B cell (primary cell): ENCODE measurements around the gene FOXN1. TPM values are rescaled to one million over a fixed set of nuclear protein-coding genes. Genes with fewer than 3 reads are reported as not detected.
"Not testable (repeated sequence)": the region's sequence is repeated elsewhere in the genome, so short reads cannot be mapped to it uniquely, and the experiment has no call there.

Experiments used
- ATAC-seq: fragments of 200-7000 bp; cut with Tn5 transposase; one replicate; pipeline ENCODE4 v1.10.0; 2021; ENCODE audit warnings: low read depth, mild to moderate bottlenecking, moderate number of reproducible peaks, moderate library complexity
- CTCF ChIA-PET: fragments of 350-600 bp; sonication (Branson Sonifier 250); formaldehyde crosslinking; loops from one replicate; lab custom pipeline; 2021; ENCODE audit warnings: antibody characterized with exemption, inconsistent platforms; lab: Charles Lee
- POLR2A ChIA-PET: fragments of 350-600 bp; sonication (Branson Sonifier 250); formaldehyde crosslinking; loops from one replicate; lab custom pipeline; 2021; ENCODE audit warnings: antibody characterized with exemption; lab: Charles Lee
- DNase-seq: peaks from one replicate; pipeline ENCODE4 v3.0.0; 2013
- H2AFZ ChIP-seq: 2 replicates; pipeline ENCODE4 v1.6.1; 2012; ENCODE audit warnings: mild to moderate bottlenecking, low read depth, low read length; ENCODE audit not compliant: insufficient read depth, poor library complexity, severe bottlenecking
- H3K27ac ChIP-seq, 2 donors: 1 replicate in 1 of 2; 2 replicates in 1 of 2; pipeline ENCODE4 v1.5.1; 2012 to 2013; ENCODE audit warnings: low read length in 2 of 2, mild to moderate bottlenecking in 2 of 2, moderate library complexity in 1 of 2
- H3K27me3 ChIP-seq, 4 experiments: fragments of 200-600 bp in 1 of 4; sonication (generic) in 1 of 4; replicated peaks in 1 of 4; 1 replicate in 2 of 4; 2 replicates in 2 of 4; pipeline versions ENCODE4 v1.6.1 to v1.7.0; 2013 to 2016; ENCODE audit warnings: low read length in 3 of 4, mild to moderate bottlenecking in 2 of 4, mixed read lengths in 1 of 4, moderate library complexity in 1 of 4; ENCODE audit not compliant: insufficient read depth in 4 of 4, control insufficient read depth in 3 of 4; ENCODE audit errors: control extremely low read depth in 1 of 4
- H3K36me3 ChIP-seq, 2 experiments: replicated peaks in 1 of 2; 1 replicate in 1 of 2; 2 replicates in 1 of 2; pipeline versions ENCODE4 v1.6.1 to v1.7.1; 2013; ENCODE audit warnings: low read length in 1 of 2; ENCODE audit not compliant: insufficient read depth in 2 of 2, control insufficient read depth in 1 of 2; ENCODE audit errors: control extremely low read depth in 1 of 2, extremely low read depth in 1 of 2
- H3K4me1 ChIP-seq, 2 donors: fragments of 200-600 bp in 1 of 2; sonication (generic) in 1 of 2; 1 replicate in 1 of 2; 2 replicates in 1 of 2; pipeline versions ENCODE4 v1.5.1 to v1.6.1; 2013 to 2017; ENCODE audit warnings: low read length in 2 of 2; ENCODE audit not compliant: control insufficient read depth in 2 of 2, insufficient read depth in 2 of 2
- H3K4me2 ChIP-seq: replicated peaks from 2 replicates; pipeline ENCODE3; 2012; ENCODE audit warnings: mild to moderate bottlenecking, low read depth, low read length; ENCODE audit not compliant: poor library complexity, severe bottlenecking
- H3K4me3 ChIP-seq, 5 experiments: fragments of 200-600 bp in 1 of 5; sonication (generic) in 1 of 5; 1 replicate in 3 of 5; 2 replicates in 2 of 5; pipeline versions ENCODE4 v1.5.1 to v1.7.0; 2011 to 2016; ENCODE audit warnings: low read length in 4 of 5, mild to moderate bottlenecking in 4 of 5, low read depth in 2 of 5, control low read depth in 1 of 5, moderate library complexity in 1 of 5; ENCODE audit not compliant: insufficient read depth in 1 of 5; ENCODE audit errors: control extremely low read depth in 1 of 5, extremely low read depth in 1 of 5
- H3K79me2 ChIP-seq: fragments of 200-600 bp; sonication (generic); one replicate; pipeline ENCODE4 v1.6.0; 2016; ENCODE audit warnings: low read length; ENCODE audit not compliant: control insufficient read depth, insufficient read depth
- H3K9ac ChIP-seq: fragments of 200-600 bp; sonication (generic); 2 replicates; pipeline ENCODE4 v1.6.1; 2017; ENCODE audit warnings: mild to moderate bottlenecking, low read length, moderate library complexity
- H3K9me3 ChIP-seq, 3 donors: one replicate each; pipeline versions ENCODE4 v1.6.1 to v1.7.1; 2013; ENCODE audit warnings: low read length in 2 of 3; ENCODE audit not compliant: control insufficient read depth in 2 of 3, insufficient read depth in 1 of 3; ENCODE audit errors: control extremely low read depth in 1 of 3
- H4K20me1 ChIP-seq: 2 replicates; pipeline ENCODE4 v1.6.0; 2012; ENCODE audit warnings: mild to moderate bottlenecking, low read length; ENCODE audit not compliant: insufficient read depth, control insufficient read depth, poor library complexity, severe bottlenecking
- H3K27ac Mint-ChIP-seq: one replicate; pipeline ENCODE4 v1.8.0; 2021; ENCODE audit warnings: mixed read lengths
- H3K27me3 Mint-ChIP-seq: one replicate; pipeline ENCODE4 v1.8.0; 2021; ENCODE audit warnings: mixed read lengths
- H3K4me1 Mint-ChIP-seq: one replicate; pipeline ENCODE4 v1.8.0; 2021; ENCODE audit warnings: mixed read lengths
- H3K4me3 Mint-ChIP-seq: one replicate; pipeline ENCODE4 v1.8.0; 2021; ENCODE audit warnings: mixed read lengths
- H3K9me3 Mint-ChIP-seq: one replicate; pipeline ENCODE4 v1.8.0; 2022; ENCODE audit warnings: mixed read lengths; ENCODE audit not compliant: insufficient read depth
- CTCF ChIP-seq: fragments of 200-600 bp; IDR thresholded peaks from one replicate; pipeline ENCODE4 v1.8.0; 2022; ENCODE audit warnings: antibody characterized with exemption, mild to moderate bottlenecking
- EZH2 ChIP-seq: IDR thresholded peaks from 2 replicates; pipeline ENCODE4 v1.6.1; 2012; ENCODE audit warnings: borderline replicate concordance, low read depth, mild to moderate bottlenecking, moderate library complexity, low read length; ENCODE audit not compliant: insufficient read depth, poor library complexity, severe bottlenecking
- WGBS: methylation state at CpG from one replicate; pipeline ENCODE4 v1.1.5; 2013; ENCODE audit warnings: missing lambda C conversion rate; ENCODE audit not compliant: insufficient coverage; 5-methylcytosine and 5-hydroxymethylcytosine counted together
- intact Hi-C: fragments of 100-400 bp; cut with micrococcal nuclease; formaldehyde crosslinking; loops from one replicate; pipeline ENCODE4 v1.10.0; 2022
- polyA plus RNA-seq: library from polyadenylated mRNA; depleted of rRNA; stranded (reverse); fragments of >200 nt; gene quantifications from 2 replicates; pipeline ENCODE4 v1.2.3, GENCODE V29; 2012
- total RNA-seq, 2 donors: library from RNA; stranded (reverse); fragments of 120-200 nt in 1 of 2; gene quantifications; 1 replicate in 1 of 2; 2 replicates in 1 of 2; pipeline versions ENCODE4 v1.2.3 to v1.2.4, GENCODE V29; 2013 to 2022

The FOXN1 gene
- total and polyA plus RNA-seq, 2 donors (not counting 1 experiment from before 2014, with no cell fraction given) = not detected

- ChIA-PET POLR2A (no interaction called here), CTCF (no interaction called here)
- Histone ChIP-seq H4K20me1 (no peaks in the 10 kb centered on the region), H3K36me3 (no peaks in the 10 kb centered on the region), H3K4me1 (no peaks in the 10 kb centered on the region), H3K79me2 (no peaks in the 10 kb centered on the region), H3K9me3 (no peaks in the 10 kb centered on the region), H3K27me3 (peaks cover 0 to 3% (median 0%) of the 10 kb centered on the region in 4 experiments), H3K4me2 (no peak overlapping the region), H2AFZ (no peak overlapping the region), H3K9ac (no peak overlapping the region), H3K27ac (no peak overlapping the region), H3K4me3 (no peak overlapping the region)
- TF ChIP-seq EZH2 = no peak
- no peak for TF ChIP-seq CTCF
- Mint-ChIP-seq H3K4me1 (no peaks in the 10 kb centered on the region), H3K27ac (no peak overlapping the region), H3K27me3 (peaks cover 7% of the 10 kb centered on the region), H3K9me3 (no peaks in the 10 kb centered on the region), H3K4me3 (no peak overlapping the region)
- DNase-seq = no peak
- intact Hi-C loops = no loop called here
- no peak for ATAC-seq
- WGBS = no CpG with 5 or more reads among the region's 6 CpGs
These were observed 48.3 kb upstream of the FOXN1 start for GRCh38 chr17:28457890-28458289.

GRCh38 chr17:28458881-28459280 lies 47.3 kb upstream of the FOXN1 start:
- H3K4me3 Mint-ChIP-seq, DNase-seq, H3K27me3 ChIP-seq, H3K36me3 ChIP-seq, intact Hi-C loops, H3K9me3 Mint-ChIP-seq, H3K9me3 ChIP-seq, H3K27ac Mint-ChIP-seq, CTCF ChIA-PET, H3K79me2 ChIP-seq, H2AFZ ChIP-seq, H3K4me1 Mint-ChIP-seq, ATAC-seq, H3K4me1 ChIP-seq, H3K27ac ChIP-seq, H4K20me1 ChIP-seq, H3K4me2 ChIP-seq, H3K9ac ChIP-seq, H3K4me3 ChIP-seq, POLR2A ChIA-PET: not testable (repeated sequence)
- 100% methylated on average over 3 of the region's 32 CpGs for WGBS
- peaks cover 13% of the 10 kb centered on the region for H3K27me3 Mint-ChIP-seq
